OCI-LY7 (cell line): Measurements from ENCODE around the gene USP53.

Experiments used
- EZH2phosphoT487 ChIP-seq: fragments of 200-600 bp; sonication (generic); IDR thresholded peaks from 2 replicates; pipeline ENCODE4 v1.6.1; 2018; ENCODE audit warnings: low read depth, borderline replicate concordance, mild to moderate bottlenecking, mixed run types, antibody characterized with exemption, low read length, moderate library complexity, mixed read lengths
- TF ChIP-seq, protein P1 (sequence below): fragments of 200-600 bp; sonication (generic); conservative IDR thresholded peaks from 2 replicates; pipeline ENCODE4 v1.5.1; 2014; ENCODE audit warnings: mild to moderate bottlenecking, antibody characterized with exemption, low read length, moderate library complexity, mixed read lengths

DNA sequence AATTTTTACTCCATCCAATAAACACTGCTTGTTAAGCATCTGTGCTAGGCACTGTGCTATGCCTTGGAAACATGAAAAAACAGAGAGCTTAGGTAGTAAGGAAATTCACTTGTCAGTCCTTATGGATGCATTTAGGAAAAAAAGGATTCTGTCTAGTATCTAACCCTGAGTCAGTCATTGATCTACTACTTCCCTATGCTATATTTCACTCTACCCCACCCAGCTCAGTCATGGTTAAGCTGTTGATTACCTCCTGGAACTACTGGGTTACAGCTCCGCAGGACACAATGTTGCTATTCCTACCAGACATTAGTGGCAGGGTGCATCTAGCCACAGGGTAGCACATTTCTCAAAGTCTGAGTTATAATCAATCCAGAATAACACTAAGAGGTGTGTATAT, 2.9 kb upstream of the USP53 start:
- TF ChIP-seq, protein P1, sequence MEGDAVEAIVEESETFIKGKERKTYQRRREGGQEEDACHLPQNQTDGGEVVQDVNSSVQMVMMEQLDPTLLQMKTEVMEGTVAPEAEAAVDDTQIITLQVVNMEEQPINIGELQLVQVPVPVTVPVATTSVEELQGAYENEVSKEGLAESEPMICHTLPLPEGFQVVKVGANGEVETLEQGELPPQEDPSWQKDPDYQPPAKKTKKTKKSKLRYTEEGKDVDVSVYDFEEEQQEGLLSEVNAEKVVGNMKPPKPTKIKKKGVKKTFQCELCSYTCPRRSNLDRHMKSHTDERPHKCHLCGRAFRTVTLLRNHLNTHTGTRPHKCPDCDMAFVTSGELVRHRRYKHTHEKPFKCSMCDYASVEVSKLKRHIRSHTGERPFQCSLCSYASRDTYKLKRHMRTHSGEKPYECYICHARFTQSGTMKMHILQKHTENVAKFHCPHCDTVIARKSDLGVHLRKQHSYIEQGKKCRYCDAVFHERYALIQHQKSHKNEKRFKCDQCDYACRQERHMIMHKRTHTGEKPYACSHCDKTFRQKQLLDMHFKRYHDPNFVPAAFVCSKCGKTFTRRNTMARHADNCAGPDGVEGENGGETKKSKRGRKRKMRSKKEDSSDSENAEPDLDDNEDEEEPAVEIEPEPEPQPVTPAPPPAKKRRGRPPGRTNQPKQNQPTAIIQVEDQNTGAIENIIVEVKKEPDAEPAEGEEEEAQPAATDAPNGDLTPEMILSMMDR: no peak
- no peak for TF ChIP-seq EZH2phosphoT487
